ENCODE data around the gene SPTBN1. TPM values are rescaled to one million over a fixed set of nuclear protein-coding genes. Genes with fewer than 3 reads are reported as not detected.

Gene SPTBN1
- total and polyA plus RNA-seq, 2 of the 13 experiments (the other 11 are each of a cell fraction or from before 2014, with no cell fraction given) = 123 to 299 TPM

- WGBS (ENCODE audit: low lambda C conversion rate) = 20% methylated on average over 7 of the region's 7 CpGs
- Histone ChIP-seq H3K79me2 (ENCODE audit: insufficient read depth, low read length) (no peaks in the 10 kb centered on the region), H2AFZ (ENCODE audit: low read length) (no peak overlapping the region), H3K9ac (ENCODE audit: insufficient read depth, low read depth, low read length) (peak overlapping the region; percentile 32), H3K9me3 (ENCODE audit: low read length) (no peaks in the 10 kb centered on the region), H4K20me1 (ENCODE audit: insufficient read depth, low read length) (0 out of 2 replicates have a peak, but pooled peaks cover 4% of the 10 kb centered on the region), H3K27ac (ENCODE audit: extremely low read length, insufficient read depth, low read length) (peak overlapping the region; percentile 86), H3K27me3 (ENCODE audit: control insufficient read depth in 1 of 2, insufficient read depth in 2 of 2, low read length in 2 of 2) (no peaks in the 10 kb centered on the region), H3K36me3 (replicated peaks in 1 of 2; ENCODE audit: control insufficient read depth in 1 of 2, insufficient read depth in 2 of 2, low read length in 2 of 2) (peaks cover 13 to 49% of the 10 kb centered on the region in 2 experiments), H3K4me1 (ENCODE audit: insufficient read depth, low read length) (peaks cover 90% of the 10 kb centered on the region), H3K4me2 (ENCODE audit: low read depth, low read length) (peak overlapping the region; percentile 66), H3K4me3 (replicated peaks in 1 of 3; ENCODE audit: insufficient read depth in 1 of 3, low read depth in 2 of 3, low read length in 3 of 3) (peak overlapping the region in 2 of 3 experiments; percentile 9 to 39; a peak in 1 of 6 replicates)
- peak; percentile 96 for DNase-seq (ENCODE audit: low spot score)
- in situ Hi-C loops (cut with HindIII; ENCODE audit: extremely low pct_ligation_motif_present, low pct_unique_long_range_greater_than_20kb) = no loop called here
- CTCF ChIA-PET (ENCODE audit: low intra/inter-chr PET ratio, low total read pairs) = no interaction called here
- intact Hi-C loops (cut with micrococcal nuclease; ENCODE audit: unreplicated experiment) = loop anchor here (5.0 kb wide), 1 partner anchor 167 kb away; no protein-coding TSS in a partner anchor
- ATAC-seq = peak; percentile 47
- POLR2A ChIA-PET = no interaction called here
- BruUV-seq (replicated peaks) = no TSS peak
- FAIRE-seq = peak; percentile 60
- 0 out of 2 replicates have a peak, but pooled peaks have one; percentile 35 for TF ChIP-seq ZNF329 (CRISPR knock-in tag; IDR thresholded peaks at IDR 0.05; ENCODE audit: low read depth)
- TF ChIP-seq ZNF674 (CRISPR knock-in tag; IDR thresholded peaks at IDR 0.05; ENCODE audit: low read depth) = no peak
- TF ChIP-seq ZNF260 (CRISPR knock-in tag; IDR thresholded peaks at IDR 0.05; ENCODE audit: borderline replicate concordance, low read depth) = no peak
- TF ChIP-seq THAP8 (CRISPR knock-in tag; IDR thresholded peaks at IDR 0.05; ENCODE audit: borderline replicate concordance) = no peak
- TF ChIP-seq CREM (IDR thresholded peaks at IDR 0.05) = peak; percentile 94
- TF ChIP-seq CREM (CRISPR knock-in tag; IDR thresholded peaks at IDR 0.05) = no peak
- TF ChIP-seq NPAS2 (CRISPR knock-in tag; IDR thresholded peaks at IDR 0.05; ENCODE audit: borderline replicate concordance) = no peak
- peak; percentile 92 for TF ChIP-seq SALL1 (CRISPR knock-in tag; IDR thresholded peaks at IDR 0.05)
- TF ChIP-seq CERS6 (CRISPR knock-in tag; IDR thresholded peaks at IDR 0.05) = no peak
- TF ChIP-seq MLX (CRISPR knock-in tag; IDR thresholded peaks at IDR 0.05) = peak; percentile 86
- peak; percentile 75; the same call in 1 of the 2 replicates for TF ChIP-seq ZSCAN12 (CRISPR knock-in tag; IDR thresholded peaks at IDR 0.05)
- TF ChIP-seq ZNF333 (CRISPR knock-in tag; IDR thresholded peaks at IDR 0.05; ENCODE audit: borderline replicate concordance) = no peak
- TF ChIP-seq ZBTB20 (CRISPR knock-in tag; IDR thresholded peaks at IDR 0.05; ENCODE audit: borderline replicate concordance, low read depth) = peak; percentile 77; the same call in 1 of the 2 replicates
- TF ChIP-seq ZKSCAN1 (IDR thresholded peaks at IDR 0.05; ENCODE audit: low read length) = no peak
- peak; percentile 72 for TF ChIP-seq ATF1 (CRISPR knock-in tag; IDR thresholded peaks at IDR 0.05)
- 0 out of 2 replicates have a peak, but pooled peaks have one; percentile 41 for TF ChIP-seq ZBTB21 (CRISPR knock-in tag; IDR thresholded peaks at IDR 0.05)
- TF ChIP-seq HMG20A (CRISPR knock-in tag; IDR thresholded peaks at IDR 0.05; ENCODE audit: borderline replicate concordance) = peak; percentile 94
- no peak for TF ChIP-seq PLSCR1 (CRISPR knock-in tag; IDR thresholded peaks at IDR 0.05; ENCODE audit: borderline replicate concordance)
- TF ChIP-seq ZNF264 (CRISPR knock-in tag; IDR thresholded peaks at IDR 0.05) = peak; percentile 96
- 0 out of 2 replicates have a peak, but pooled peaks have one; percentile 57 for TF ChIP-seq ATF7-NPFF (CRISPR knock-in tag; IDR thresholded peaks at IDR 0.05; ENCODE audit: low read depth)
- TF ChIP-seq JUNB (CRISPR knock-in tag; IDR thresholded peaks at IDR 0.05; ENCODE audit: borderline replicate concordance) = peak; percentile 52; the same call in 1 of the 2 replicates
- no peak; the same call in 1 of the 2 replicates for TF ChIP-seq ZNF558 (CRISPR knock-in tag; IDR thresholded peaks at IDR 0.05; ENCODE audit: borderline replicate concordance)
Observed at GRCh38 chr2:54669677-54670484, 213.8 kb downstream of the SPTBN1 start.
